ENCODE data around the gene TXLNG.
"Not testable (repeated sequence)": the region's sequence is repeated elsewhere in the genome, so short reads cannot be mapped to it uniquely, and the experiment has no call there.

TXLNG gene

GRCh38 chrX:16786139-16786790 is at the start of gene TXLNG:
Gene TXLNG (plus strand): TSS chrX:16786466. CDS start chrX:16786488, 22 bp downstream.
- peak; percentile 98 for DNase-seq (ENCODE audit: low read depth)

GRCh38 chrX:16737024-16737423 is 49.2 kb upstream of the TXLNG start:
- DNase-seq (ENCODE audit: low read depth) = no peak

- no peak for DNase-seq (ENCODE audit: low read depth)
Observed at GRCh38 chrX:16739574-16739973, 46.7 kb upstream of the TXLNG start.

GRCh38 chrX:16743604-16744325 is 42.5 kb upstream of the TXLNG start:
- no peak for DNase-seq (ENCODE audit: low read depth)

- DNase-seq (ENCODE audit: low read depth) = no peak
Observed at GRCh38 chrX:16745102-16745501, 41.2 kb upstream of the TXLNG start.

GRCh38 chrX:16745659-16746058 is 40.6 kb upstream of the TXLNG start:
- DNase-seq (ENCODE audit: low read depth) = no peak

- no peak for DNase-seq (ENCODE audit: low read depth)
Observed at GRCh38 chrX:16748425-16748824, 37.8 kb upstream of the TXLNG start.

- no peak for DNase-seq (ENCODE audit: low read depth)
Observed at GRCh38 chrX:16750136-16750535, 36.1 kb upstream of the TXLNG start.

GRCh38 chrX:16754019-16754418 is 32.2 kb upstream of the TXLNG start:
- DNase-seq (ENCODE audit: low read depth) = no peak

GRCh38 chrX:16756724-16757123 is 29.5 kb upstream of the TXLNG start:
- no peak for DNase-seq (ENCODE audit: low read depth)

GRCh38 chrX:16761500-16761899 is 24.8 kb upstream of the TXLNG start:
- not testable (repeated sequence) for DNase-seq (ENCODE audit: low read depth)

GRCh38 chrX:16762579-16762978 is 23.7 kb upstream of the TXLNG start:
- DNase-seq (ENCODE audit: low read depth) = no peak

- no peak for DNase-seq (ENCODE audit: low read depth)
Observed at GRCh38 chrX:16765594-16765993, 20.7 kb upstream of the TXLNG start.

- DNase-seq (ENCODE audit: low read depth) = no peak
Observed at GRCh38 chrX:16770970-16771482, 15.2 kb upstream of the TXLNG start.

GRCh38 chrX:16771483-16772398 is 14.5 kb upstream of the TXLNG start:
- DNase-seq (ENCODE audit: low read depth) = no peak

- no peak for DNase-seq (ENCODE audit: low read depth)
Observed at GRCh38 chrX:16772460-16772859, 13.8 kb upstream of the TXLNG start.

- no peak for DNase-seq (ENCODE audit: low read depth)
Observed at GRCh38 chrX:16774746-16775145, 11.5 kb upstream of the TXLNG start.

GRCh38 chrX:16778545-16778944 is 7.7 kb upstream of the TXLNG start:
- DNase-seq (ENCODE audit: low read depth) = no peak

GRCh38 chrX:16778993-16779392 is 7.3 kb upstream of the TXLNG start:
- DNase-seq (ENCODE audit: low read depth) = no peak

GRCh38 chrX:16779815-16780214 is 6.5 kb upstream of the TXLNG start:
- not testable (repeated sequence) for DNase-seq (ENCODE audit: low read depth)

GRCh38 chrX:16783452-16783851 is 2.8 kb upstream of the TXLNG start:
- DNase-seq (ENCODE audit: low read depth) = no peak

- not testable (repeated sequence) for DNase-seq (ENCODE audit: low read depth)
Observed at GRCh38 chrX:16784440-16784839, 1.8 kb upstream of the TXLNG start.
